Stomach (tissue), 4 donors: ENCODE measurements around the gene SNCA.

Experiments
- POLR2AphosphoS5 ChIP-seq, 3 donors: sonication (generic); formaldehyde crosslinking; IDR thresholded peaks; one replicate each; pipeline ENCODE4 v1.6.1; 2016; ENCODE audit warnings: antibody characterized with exemption in 3 of 3
- TF ChIP-seq, protein P1 (sequence below), 7 experiments: fragments of 450-650 bp in 4 of 7; fragments of 200-600 bp in 3 of 7; sonication (generic) in 3 of 7; IDR thresholded peaks; one replicate each; pipeline ENCODE4 v1.5.1; 2016 to 2019; ENCODE audit warnings: antibody characterized with exemption in 7 of 7, control low read depth in 2 of 7, mild to moderate bottlenecking in 1 of 7

DNA sequence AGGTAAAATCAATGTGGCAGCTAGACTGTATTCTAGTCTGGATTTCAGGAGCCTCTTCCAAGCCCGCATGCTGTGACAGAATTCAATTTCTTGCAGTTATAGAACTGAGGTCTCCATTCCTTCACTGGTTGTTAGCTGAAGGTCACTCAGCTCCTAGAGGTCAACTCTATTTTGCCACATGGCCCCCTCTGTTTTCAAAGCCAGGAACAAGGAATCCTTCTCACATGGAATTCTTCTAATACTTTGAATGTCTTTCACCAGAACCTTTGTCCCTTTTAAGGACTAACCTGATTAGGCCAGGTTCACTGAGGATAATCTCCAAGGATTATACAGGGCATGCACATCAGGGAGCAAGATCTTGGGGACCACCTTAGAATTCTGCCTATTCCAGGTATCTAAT is 34.2 kb upstream of the SNCA start:
- no peak for TF ChIP-seq POLR2AphosphoS5 (IDR thresholded peaks at IDR 0.05)
- TF ChIP-seq, protein P1, sequence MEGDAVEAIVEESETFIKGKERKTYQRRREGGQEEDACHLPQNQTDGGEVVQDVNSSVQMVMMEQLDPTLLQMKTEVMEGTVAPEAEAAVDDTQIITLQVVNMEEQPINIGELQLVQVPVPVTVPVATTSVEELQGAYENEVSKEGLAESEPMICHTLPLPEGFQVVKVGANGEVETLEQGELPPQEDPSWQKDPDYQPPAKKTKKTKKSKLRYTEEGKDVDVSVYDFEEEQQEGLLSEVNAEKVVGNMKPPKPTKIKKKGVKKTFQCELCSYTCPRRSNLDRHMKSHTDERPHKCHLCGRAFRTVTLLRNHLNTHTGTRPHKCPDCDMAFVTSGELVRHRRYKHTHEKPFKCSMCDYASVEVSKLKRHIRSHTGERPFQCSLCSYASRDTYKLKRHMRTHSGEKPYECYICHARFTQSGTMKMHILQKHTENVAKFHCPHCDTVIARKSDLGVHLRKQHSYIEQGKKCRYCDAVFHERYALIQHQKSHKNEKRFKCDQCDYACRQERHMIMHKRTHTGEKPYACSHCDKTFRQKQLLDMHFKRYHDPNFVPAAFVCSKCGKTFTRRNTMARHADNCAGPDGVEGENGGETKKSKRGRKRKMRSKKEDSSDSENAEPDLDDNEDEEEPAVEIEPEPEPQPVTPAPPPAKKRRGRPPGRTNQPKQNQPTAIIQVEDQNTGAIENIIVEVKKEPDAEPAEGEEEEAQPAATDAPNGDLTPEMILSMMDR (IDR thresholded peaks at IDR 0.05) = no peak
